ENCODE measurements around the gene SOX1.

DNA sequence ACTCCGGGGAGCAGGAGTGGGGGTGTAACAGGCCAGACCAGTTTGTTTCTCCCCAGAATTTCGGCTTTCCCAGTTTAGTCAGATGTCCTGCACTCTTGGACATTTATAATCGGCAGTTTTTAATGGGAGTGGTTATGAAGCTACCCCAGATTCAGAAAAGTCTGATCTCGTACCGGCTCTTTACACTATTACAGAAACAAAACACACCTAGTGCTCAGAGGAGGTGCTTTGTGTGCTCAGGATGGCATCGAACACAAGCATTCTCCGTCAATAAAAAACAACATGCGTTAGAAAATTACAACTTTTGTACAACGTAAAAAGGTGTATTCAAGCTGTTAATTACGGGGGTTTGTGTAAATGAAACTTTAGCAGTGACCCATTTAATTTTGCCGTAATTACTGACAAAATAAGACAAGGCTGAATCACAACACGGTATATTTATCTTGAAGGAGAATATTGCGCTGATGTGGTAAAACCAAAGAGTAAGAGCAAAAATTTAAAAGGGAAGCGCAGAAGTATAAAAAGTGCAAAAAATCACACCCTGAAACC lies 6.6 kb upstream of the SOX1 start:
- TF ChIP-seq CTCF (IDR thresholded peaks at IDR 0.05; ENCODE audit: borderline replicate concordance, extremely low read depth, low read length, poor library complexity, severe bottlenecking) (no peak), EZH2 (IDR thresholded peaks at IDR 0.05; ENCODE audit: borderline replicate concordance, low read depth, low read length, severe bottlenecking) (no peak)
